ENCODE measurements around the gene GDPD3.

DNA sequence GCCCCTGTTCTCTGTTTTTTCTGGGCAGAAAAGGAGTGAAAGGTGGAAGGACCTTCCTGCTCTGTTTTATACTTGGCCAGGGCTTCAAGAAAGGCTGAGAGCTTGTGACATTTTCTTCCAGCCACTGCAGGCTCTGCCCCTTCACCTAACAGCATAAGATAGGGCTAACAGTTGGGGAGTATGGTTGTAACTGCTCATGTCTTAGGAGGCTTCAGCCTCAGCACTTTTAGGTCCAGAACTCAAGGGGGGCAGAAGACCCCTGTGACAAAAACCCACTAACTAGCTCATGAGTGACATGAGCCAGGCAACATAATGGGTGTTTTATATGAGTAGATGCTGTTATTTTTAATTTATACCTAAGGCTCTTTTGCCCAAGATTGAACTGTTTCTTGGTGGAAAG is 42.8 kb downstream of the GDPD3 start:
- TF ChIP-seq CTCF (IDR thresholded peaks at IDR 0.05; ENCODE audit: low read depth, low read length, poor library complexity, severe bottlenecking) (no peak), EZH2phosphoT487 (IDR thresholded peaks at IDR 0.05; ENCODE audit: borderline replicate concordance, low read length) (no peak)
